Stimulated activated CD8-positive, alpha-beta memory T cell treated with anti-CD3 and anti-CD28 coated beads, Interleukin-7, amount 100 ng/mL, for 1 hour (primary cell): ENCODE results near the gene TACC2.

ENCODE experiments used
- DNase-seq, 2 donors: peaks; one replicate each; pipeline ENCODE4 v3.0.0-alpha.2; 2020; ENCODE audit warnings: low read depth in 2 of 2

TACC2 gene

DNA sequence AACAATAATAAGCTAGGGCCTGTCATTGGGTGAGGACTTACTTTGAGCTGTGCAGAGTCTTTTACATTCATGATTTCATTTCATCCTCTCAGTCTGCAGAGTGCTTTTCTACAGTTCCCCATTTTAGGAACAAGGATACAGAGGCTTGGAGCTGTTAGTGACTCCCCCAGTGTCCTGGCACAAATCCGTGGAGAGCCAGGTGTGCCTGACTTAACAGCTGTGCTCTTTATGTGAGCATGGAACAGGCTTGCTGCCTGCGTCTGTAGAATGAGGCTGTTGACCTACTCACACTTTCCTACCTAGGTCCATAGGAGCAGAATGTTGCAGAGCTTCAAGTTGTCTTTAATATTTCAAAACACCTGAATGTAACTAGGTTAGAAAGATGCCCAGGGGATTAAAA, 231.8 kb downstream of the TACC2 start:
- DNase-seq, result no peak

- no peak for DNase-seq
These were observed 233.0 kb downstream of the TACC2 start for GRCh38 chr10:122221958-122222357.

DNA sequence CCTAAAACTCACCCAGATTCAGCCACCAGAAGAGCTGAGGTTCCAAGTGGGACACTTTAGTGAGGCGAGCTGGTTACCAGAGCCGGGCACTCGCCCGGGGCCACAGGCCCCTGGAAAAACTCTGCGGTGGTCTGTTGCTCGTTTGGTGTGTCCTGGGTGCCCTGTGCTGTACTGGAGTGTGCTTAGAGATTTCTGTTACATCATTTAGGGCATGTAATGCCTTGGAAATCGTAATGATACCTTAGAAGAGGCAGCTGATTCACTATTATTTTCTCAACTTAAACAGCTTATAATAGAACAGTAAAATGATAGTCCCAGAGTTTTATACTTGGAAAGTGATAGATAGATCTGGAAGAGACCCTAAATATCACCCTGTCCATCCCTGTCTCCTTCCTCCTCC, 233.7 kb downstream of the TACC2 start:
- DNase-seq, result no peak

DNA sequence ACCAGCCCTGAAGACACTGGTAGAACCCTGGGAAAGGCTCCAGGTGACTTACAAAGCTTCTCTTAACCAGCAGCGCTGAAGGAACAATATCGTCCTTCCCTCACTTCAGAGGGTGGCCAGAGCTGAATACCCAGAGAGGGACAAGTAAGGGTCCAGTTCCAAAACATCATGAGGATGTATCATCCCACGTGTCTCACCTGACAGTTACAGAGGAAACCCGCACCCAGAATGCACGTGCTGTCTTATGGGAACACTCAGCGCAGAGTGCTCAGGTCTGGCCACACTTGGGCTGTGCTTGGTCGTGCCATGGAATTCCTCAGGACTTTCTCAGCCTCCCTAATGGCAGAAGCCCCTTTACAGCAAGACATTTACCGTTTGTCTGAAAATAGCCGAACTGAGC, 235.2 kb downstream of the TACC2 start:
- no peak for DNase-seq

DNA sequence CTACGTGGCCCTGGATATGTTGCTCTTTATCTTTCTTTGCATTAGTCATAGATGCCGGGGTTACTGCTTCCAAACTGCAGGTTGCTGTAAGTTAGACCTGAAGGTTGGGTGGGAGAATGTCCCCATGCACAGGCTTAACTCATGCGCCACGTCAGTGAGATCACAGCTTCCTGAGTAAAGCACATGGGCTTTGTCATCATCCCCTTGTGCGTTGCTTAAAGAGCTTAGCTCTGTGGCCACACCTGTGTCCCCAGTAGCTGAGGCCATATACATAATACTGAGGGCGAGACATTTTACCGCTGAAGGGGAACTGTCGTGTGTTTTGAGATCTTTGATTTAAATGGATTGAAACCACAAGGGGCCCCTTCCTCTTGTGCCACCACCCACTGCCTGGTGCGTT, 236.4 kb downstream of the TACC2 start:
- DNase-seq, result no peak

GRCh38 chr10:122227754-122228153, 238.8 kb downstream of the TACC2 start:
- DNase-seq, result no peak

- DNase-seq, result no peak
These were observed 240.7 kb downstream of the TACC2 start for GRCh38 chr10:122229666-122230065.

DNA sequence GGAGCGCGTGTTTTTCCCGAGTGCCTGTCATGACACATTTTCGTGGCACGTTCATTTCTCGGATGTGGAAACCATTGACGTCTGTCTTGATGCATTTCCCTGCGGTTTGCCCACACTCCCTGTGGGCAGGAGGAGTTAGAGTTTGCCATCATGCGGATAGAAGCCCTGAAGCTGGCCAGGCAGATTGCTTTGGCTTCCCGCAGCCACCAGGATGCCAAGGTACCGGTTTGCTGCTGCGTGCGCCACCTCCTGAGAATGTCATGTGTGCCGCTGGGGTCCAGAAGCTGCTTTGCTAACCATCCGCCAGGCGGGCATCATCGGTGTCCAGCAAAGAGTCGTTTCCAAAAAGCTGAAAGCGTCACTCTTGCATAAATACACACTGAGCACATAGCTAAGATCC, 241.3 kb downstream of the TACC2 start:
- no peak for DNase-seq

DNA sequence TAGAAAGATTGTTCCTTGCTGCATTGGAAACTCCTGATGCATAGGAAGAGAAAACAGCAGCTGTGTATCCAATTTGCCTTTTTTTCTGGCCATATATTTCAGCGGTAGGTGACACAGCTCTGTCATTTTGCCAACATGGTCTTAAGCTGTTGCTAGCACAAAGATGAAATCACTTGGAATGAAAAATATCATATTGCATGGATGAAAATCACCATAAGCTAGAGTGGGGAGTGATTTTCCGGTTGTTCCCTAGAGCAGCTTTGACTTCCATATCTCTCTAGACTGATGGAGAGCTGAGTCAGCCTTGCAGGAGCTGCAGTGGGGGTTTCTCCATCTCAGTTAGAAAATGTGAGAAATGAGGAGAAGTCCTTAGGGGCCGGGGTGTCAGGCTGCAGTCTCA, 243.8 kb downstream of the TACC2 start:
- no peak for DNase-seq

DNA sequence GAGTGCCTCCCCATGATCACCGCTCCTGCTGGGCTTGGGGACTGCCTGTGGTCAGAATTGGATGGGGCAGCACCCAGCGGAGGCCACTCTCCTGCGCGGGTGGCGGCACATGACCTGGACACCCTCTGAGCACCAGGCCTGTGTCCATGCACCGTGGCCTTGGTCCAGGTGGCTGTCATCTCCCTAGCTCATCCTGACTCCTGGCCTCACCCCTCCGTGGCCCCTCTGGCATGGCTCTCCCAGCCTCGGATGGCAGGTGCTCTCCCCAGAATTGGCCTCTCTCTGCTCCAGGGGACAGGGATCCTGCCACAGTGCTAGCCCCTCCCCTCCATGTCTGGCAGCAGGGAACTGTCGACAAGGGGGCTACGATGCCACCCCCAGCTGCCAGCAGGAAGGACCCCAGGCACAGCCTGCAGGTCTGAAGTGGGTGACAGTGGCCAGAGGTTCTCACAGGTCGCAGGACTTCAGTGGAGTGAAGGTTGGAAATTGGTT, 244.9 kb downstream of the TACC2 start:
- no peak for DNase-seq

DNA sequence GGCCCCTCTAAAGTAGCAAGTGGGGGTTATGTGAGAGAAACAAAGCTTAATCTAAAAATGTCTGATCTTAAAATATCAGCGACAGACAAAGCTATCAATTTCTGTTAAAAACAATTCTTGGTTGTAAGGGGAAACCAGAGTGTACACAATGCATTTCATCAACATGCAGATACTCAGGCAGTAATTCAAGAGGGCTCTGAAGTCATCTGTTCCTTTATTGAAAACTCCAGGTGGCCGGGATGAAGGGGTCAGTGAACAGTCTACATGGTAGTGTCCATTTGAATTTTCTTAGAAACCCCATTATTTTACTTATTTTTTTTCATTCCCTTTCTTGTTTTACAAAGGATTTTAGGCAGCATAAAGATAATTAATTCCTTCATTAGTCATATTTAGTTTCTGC, 245.5 kb downstream of the TACC2 start:
- DNase-seq, result no peak

GRCh38 chr10:122236690-122237306, 247.8 kb downstream of the TACC2 start:
- DNase-seq, result no peak

DNA sequence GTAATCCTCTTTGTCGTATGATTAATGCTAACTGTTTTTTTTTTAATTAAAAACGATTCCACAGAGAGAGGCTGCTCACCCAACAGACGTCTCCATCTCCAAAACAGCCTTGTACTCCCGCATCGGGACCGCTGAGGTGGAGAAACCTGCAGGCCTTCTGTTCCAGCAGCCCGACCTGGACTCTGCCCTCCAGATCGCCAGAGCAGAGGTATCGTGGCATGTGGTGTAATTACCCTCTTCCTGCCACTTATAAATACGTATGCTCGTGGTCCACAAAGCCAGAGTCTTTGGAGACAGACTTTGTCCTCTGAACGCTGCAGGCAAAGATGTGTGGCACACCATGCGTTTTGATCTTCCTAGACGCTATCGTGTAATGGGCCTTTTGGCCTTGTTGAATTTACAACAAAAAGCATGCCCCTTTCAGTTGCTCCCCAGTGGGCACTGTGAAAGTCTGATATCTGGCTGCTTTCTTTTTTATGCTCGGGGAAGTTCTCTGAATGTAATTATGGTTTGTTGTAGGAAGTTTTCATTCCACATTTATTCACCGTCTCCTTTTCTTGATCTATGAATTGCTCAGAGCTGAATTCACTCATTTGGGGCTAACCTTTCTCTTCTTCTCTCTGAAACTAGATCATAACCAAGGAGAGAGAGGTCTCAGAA, 248.5 kb downstream of the TACC2 start:
- no peak for DNase-seq

- DNase-seq, result no peak
These were observed 250.8 kb downstream of the TACC2 start for GRCh38 chr10:122239578-122240257.

GRCh38 chr10:122240401-122240800, 251.4 kb downstream of the TACC2 start:
- no peak for DNase-seq

- DNase-seq, result no peak
These were observed 252.9 kb downstream of the TACC2 start for GRCh38 chr10:122241836-122242235.

- no peak for DNase-seq
These were observed 254.6 kb downstream of the TACC2 start for GRCh38 chr10:122243550-122243949.

- DNase-seq, result no peak
These were observed 255.3 kb downstream of the TACC2 start for GRCh38 chr10:122244001-122244975.

DNA sequence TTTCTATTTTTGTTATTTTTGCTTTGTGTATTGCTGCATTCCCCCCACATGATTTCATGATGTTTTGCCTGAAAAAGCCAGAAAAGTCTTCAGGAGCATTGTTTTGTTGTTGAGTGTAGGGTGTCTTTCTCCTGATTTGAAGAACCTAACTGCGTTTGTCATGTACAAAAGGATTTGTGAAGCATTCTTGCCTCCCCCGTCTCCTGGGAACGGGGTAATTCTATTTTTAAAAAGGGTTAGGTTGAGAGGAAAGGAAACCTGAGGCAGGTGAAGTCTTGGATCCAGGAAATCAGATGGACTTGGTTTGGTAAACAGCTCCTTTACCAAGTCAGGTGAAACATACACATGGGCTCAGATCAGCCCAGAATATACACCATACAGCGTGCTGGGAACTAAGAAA, 256.2 kb downstream of the TACC2 start:
- DNase-seq, result no peak

GRCh38 chr10:122245897-122246296, 256.9 kb downstream of the TACC2 start:
- no peak for DNase-seq

DNA sequence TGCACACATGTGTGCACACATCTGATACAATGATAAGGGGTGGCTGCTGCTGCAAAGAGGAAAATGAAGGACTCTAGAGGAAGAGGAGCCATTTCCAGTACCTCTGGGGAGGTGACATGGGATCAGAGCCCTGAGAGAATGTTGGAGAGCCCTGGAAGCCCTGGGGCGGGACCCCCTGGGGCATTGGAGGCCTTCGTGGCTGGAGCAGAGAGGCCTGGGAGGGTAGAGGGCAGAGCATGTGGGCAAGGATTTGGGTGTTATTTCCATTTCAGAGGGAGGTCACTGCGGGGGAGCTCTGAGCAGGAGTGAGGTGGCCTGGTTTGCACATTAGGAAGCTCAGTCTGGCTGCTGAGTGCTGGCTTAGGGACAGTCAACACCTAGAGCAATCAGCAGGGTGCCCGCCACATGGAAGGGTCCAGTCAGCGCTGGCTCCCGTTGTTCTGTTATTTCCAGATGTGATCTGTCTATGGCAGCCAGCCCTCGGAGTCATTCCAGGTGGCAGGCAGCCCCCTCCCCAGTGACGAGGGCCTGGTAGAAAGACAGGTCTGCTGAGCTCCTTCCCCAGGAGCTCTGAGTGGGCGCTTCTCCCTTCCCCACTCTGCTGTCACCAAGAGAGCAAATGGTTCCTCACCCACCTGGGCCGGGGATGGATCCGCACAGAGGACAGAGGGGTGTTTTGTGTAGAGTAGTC, 258.0 kb downstream of the TACC2 start:
- no peak for DNase-seq
